GM06990 (cell line): ENCODE measurements around the gene NEMP2.

Experiments
- DNase-seq: peaks from one replicate; pipeline ENCODE4 v3.0.0-alpha.2; 2011; ENCODE audit not compliant: insufficient read length; ENCODE audit errors: extremely low read depth
- H3K27me3 ChIP-seq: replicated peaks from 2 replicates; pipeline ENCODE4 v1.6.0; 2011; ENCODE audit warnings: low read length; ENCODE audit not compliant: control insufficient read depth, insufficient read depth
- H3K36me3 ChIP-seq: 2 replicates; pipeline ENCODE4 v1.5.1; 2011; ENCODE audit warnings: low read length; ENCODE audit not compliant: control insufficient read depth, insufficient read depth
- H3K4me3 ChIP-seq: replicated peaks from 2 replicates; pipeline ENCODE4 v1.5.1; 2011; ENCODE audit warnings: low read depth, mild to moderate bottlenecking, control low read depth, low read length
- TF ChIP-seq, protein P1 (sequence below): IDR thresholded peaks from 2 replicates; pipeline ENCODE4 v1.5.1; 2011; ENCODE audit warnings: low read length, control low read depth, mild to moderate bottlenecking, inconsistent platforms; ENCODE audit not compliant: insufficient read depth, poor library complexity, severe bottlenecking

NEMP2 gene

DNA sequence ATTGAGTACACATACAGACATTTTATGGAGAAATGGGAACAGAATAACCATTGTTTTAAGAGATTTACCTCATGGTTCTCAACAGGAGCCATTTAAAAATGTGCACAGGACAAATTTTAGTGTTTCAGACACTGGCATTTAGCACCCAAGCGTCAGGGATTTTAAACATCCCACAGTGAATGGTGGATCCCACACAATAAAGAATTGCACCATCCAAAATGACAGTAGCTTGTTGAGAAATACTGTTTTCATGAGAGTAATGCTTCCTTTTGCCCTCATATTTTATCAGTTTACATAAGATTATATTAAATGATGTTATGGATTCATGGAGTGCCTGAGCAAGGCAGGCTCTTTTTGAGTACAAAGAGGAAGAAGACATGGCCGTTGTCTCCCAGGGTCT is 72.3 kb downstream of the NEMP2 start:
- TF ChIP-seq, protein P1, sequence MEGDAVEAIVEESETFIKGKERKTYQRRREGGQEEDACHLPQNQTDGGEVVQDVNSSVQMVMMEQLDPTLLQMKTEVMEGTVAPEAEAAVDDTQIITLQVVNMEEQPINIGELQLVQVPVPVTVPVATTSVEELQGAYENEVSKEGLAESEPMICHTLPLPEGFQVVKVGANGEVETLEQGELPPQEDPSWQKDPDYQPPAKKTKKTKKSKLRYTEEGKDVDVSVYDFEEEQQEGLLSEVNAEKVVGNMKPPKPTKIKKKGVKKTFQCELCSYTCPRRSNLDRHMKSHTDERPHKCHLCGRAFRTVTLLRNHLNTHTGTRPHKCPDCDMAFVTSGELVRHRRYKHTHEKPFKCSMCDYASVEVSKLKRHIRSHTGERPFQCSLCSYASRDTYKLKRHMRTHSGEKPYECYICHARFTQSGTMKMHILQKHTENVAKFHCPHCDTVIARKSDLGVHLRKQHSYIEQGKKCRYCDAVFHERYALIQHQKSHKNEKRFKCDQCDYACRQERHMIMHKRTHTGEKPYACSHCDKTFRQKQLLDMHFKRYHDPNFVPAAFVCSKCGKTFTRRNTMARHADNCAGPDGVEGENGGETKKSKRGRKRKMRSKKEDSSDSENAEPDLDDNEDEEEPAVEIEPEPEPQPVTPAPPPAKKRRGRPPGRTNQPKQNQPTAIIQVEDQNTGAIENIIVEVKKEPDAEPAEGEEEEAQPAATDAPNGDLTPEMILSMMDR = no peak
- no peak overlapping the region for H3K4me3 ChIP-seq
- no peaks in the 10 kb centered on the region; the same call in 1 of the 2 replicates for H3K36me3 ChIP-seq
- H3K27me3 ChIP-seq = no peaks in the 10 kb centered on the region
- DNase-seq = no peak

DNA sequence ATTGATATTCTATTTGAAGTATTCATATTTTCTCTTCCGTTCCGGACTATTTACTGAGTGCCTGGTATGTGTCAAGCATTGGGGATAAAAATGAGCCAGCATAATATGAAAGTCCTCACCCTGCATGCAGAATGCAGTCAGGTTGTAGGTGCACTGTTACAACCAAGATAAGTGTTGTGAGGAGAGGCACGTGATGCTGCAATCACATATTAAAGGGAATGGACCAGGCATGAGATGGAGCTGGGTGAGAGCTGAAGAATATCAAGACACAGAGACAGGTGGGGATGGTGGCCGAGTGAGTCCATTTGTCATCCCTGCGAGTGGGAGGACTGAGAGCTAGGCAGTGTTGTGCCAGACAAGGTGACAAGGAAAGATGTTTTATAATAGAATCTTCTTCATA is 74.0 kb downstream of the NEMP2 start:
- TF ChIP-seq, protein P1 = no peak
- H3K27me3 ChIP-seq = no peaks in the 10 kb centered on the region
- no peak overlapping the region for H3K4me3 ChIP-seq
- H3K36me3 ChIP-seq = no peaks in the 10 kb centered on the region; the same call in 1 of the 2 replicates
- no peak for DNase-seq

- no peaks in the 10 kb centered on the region; the same call in 1 of the 2 replicates for H3K36me3 ChIP-seq
- no peak for DNase-seq
- H3K4me3 ChIP-seq = no peak overlapping the region
- TF ChIP-seq, protein P1 = no peak
- no peaks in the 10 kb centered on the region for H3K27me3 ChIP-seq
These were observed 74.6 kb downstream of the NEMP2 start for GRCh38 chr2:190459881-190460280.

DNA sequence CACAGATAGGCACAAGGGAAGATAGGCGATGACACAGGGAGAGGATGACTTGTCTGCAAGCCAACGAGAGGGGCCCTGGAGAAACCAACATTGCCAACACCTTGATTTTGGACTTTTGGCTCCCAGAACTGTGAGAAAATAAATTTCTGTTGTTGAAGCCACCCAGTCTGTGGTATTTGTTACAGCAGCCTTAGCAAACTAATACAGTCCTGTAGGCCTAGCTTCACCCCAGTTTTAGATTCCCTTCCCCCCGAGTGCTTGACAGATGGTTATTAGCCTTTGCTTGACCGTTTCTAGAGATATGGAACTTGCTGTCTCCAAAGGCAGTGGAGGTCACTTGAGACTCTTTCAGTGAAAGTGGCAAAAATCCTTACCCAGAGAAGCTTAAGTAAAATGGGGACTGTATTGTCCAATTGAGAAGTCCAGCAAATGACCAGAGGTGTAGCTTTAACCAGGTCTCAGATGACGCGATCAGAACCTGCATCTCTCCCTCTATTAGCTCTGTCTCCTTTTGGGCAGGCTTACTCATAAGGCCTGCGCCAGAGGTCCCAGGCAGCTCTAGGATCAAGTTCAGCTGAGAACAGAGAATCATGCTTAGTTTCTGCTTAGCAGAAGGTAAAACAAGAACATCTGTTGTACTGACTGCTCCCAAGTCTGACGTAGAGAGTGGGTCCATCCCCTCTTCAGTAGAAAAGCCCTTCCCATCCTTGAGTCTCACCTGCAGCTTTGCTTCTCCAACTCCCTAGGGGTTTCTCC is 76.0 kb downstream of the NEMP2 start:
- TF ChIP-seq, protein P1 = no peak
- Histone ChIP-seq H3K4me3 (no peak overlapping the region), H3K27me3 (no peaks in the 10 kb centered on the region), H3K36me3 (no peaks in the 10 kb centered on the region; the same call in 1 of the 2 replicates)
- no peak for DNase-seq

DNA sequence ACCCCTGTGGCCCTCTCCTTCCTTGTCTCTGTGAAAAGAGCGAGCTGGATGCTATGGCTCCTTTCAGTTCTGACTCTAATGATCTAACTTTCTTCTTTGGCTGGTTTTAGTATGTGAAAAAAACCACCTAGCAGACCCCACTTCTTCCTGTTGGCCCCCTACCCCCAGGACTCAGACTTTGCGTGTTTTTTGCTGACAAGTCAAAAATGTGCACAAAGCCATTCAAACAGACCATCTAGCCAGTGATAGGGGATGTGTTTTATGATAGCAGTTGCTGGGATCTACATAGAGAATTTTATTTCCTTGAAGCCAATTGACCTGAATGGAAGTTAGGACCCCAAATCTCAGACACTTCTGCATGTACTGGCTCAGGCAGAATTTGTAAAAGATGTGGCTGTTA is 77.3 kb downstream of the NEMP2 start:
- TF ChIP-seq, protein P1 = no peak
- DNase-seq = no peak
- Histone ChIP-seq H3K4me3 (no peak overlapping the region), H3K27me3 (no peaks in the 10 kb centered on the region), H3K36me3 (no peaks in the 10 kb centered on the region; the same call in 1 of the 2 replicates)
